Heart left ventricle (tissue), 16 donors: ENCODE results near the gene IQCH. TPM values are rescaled to one million over a fixed set of nuclear protein-coding genes. Genes with fewer than 3 reads are reported as not detected.
A peak's percentile ranks its signal among the peaks of the same experiment; 100 is the strongest.

Experiments
- ATAC-seq, 4 donors: fragments of 200-7000 bp; cut with Tn5 transposase; one replicate each; pipeline ENCODE4 v1.9.1; 2020 to 2022; ENCODE audit warnings: moderate library complexity in 4 of 4, mild to moderate bottlenecking in 3 of 4, moderate number of reproducible peaks in 1 of 4
- DNase-seq, 5 donors: peaks; one replicate each; pipeline ENCODE4 v3.0.0-alpha.2; 2020
- H3K27ac ChIP-seq, 12 donors: fragments of 200-600 bp; sonication (generic) in 4 of 12; one replicate each; pipeline versions ENCODE4 v1.5.0 to v1.8.0; 2016 to 2022; ENCODE audit warnings: mild to moderate bottlenecking in 2 of 12
- H3K27me3 ChIP-seq, 9 donors: fragments of 200-600 bp; sonication (generic) in 2 of 9; one replicate each; pipeline versions ENCODE4 v1.5.1 to v1.8.0; 2016 to 2022; ENCODE audit warnings: mild to moderate bottlenecking in 3 of 9
- H3K36me3 ChIP-seq, 9 donors: fragments of 200-600 bp; sonication (generic) in 2 of 9; one replicate each; pipeline versions ENCODE4 v1.5.0 to v1.8.0; 2018 to 2022; ENCODE audit warnings: mild to moderate bottlenecking in 2 of 9
- H3K4me1 ChIP-seq, 12 donors: fragments of 200-600 bp; sonication (generic) in 4 of 12; one replicate each; pipeline versions ENCODE4 v1.5.0 to v1.8.0; 2016 to 2022; ENCODE audit warnings: mild to moderate bottlenecking in 3 of 12
- H3K4me3 ChIP-seq, 12 donors: fragments of 200-600 bp; sonication (generic) in 4 of 12; one replicate each; pipeline versions ENCODE4 v1.5.0 to v1.8.0; 2017 to 2022; ENCODE audit warnings: mild to moderate bottlenecking in 9 of 12, moderate library complexity in 4 of 12
- H3K9me3 ChIP-seq, 12 donors: fragments of 200-600 bp; sonication (generic) in 4 of 12; one replicate each; pipeline versions ENCODE4 v1.5.0 to v1.8.0; 2016 to 2022; ENCODE audit warnings: mild to moderate bottlenecking in 1 of 12
- POLR2A ChIP-seq, 2 donors: fragments of 450-650 bp; IDR thresholded peaks; one replicate each; pipeline ENCODE4 v1.6.1; 2017; ENCODE audit warnings: antibody characterized with exemption in 2 of 2, mild to moderate bottlenecking in 2 of 2, moderate library complexity in 2 of 2
- WGBS, 4 donors: extraction: QIAGEN DNeasy Blood & Tissue Kit in 2 of 4; methylation state at CpG; one replicate each; pipeline versions ENCODE4 v1.1.5 to v1.1.7; 2013 to 2018; 5-methylcytosine and 5-hydroxymethylcytosine counted together
- intact Hi-C, 10 donors: fragments of 100-400 bp; cut with DNase I; formaldehyde crosslinking; loops; one replicate each; pipeline versions ENCODE4 v1.11.1 to v1.14.2; 2022
- polyA plus RNA-seq, 2 donors: library from polyadenylated mRNA; stranded (reverse); fragments of 200-250 nt; gene quantifications; one replicate each; pipeline ENCODE4 v1.2.3, GENCODE V29; 2013
- total RNA-seq, 9 donors: library from RNA; depleted of rRNA in 2 of 9; stranded (reverse); fragments of >200 nt in 2 of 9; fragmentation: NEBNext Ultra II Directional in 3 of 9; extraction: Animal tissue kit (Norgen Biotek cat#: 25700) in 3 of 9; gene quantifications; one replicate each; pipeline versions ENCODE4 v1.1.0 to v1.2.4, GENCODE V29; 2016 to 2023
- TF ChIP-seq, protein P1 (sequence below), 12 donors: fragments of 200-600 bp; sonication (generic) in 4 of 12; IDR thresholded peaks; one replicate each; pipeline versions ENCODE4 v1.5.0 to v1.8.0; 2018 to 2022; ENCODE audit warnings: antibody characterized with exemption in 12 of 12, mild to moderate bottlenecking in 5 of 12
- donor health status: ischemic (EF 13 %, LVEDD 7.1; RV severe dilation, severe dysfunction).
- donor health status: healthy with polysubstance abuse.
- donor health status: DM: no; HTN: yes; CAD: no.
- donor health status: DM: no; HTN: no; CAD: no.
- donor health status: ischemic (EF 25% LVEDD 6.9; RV normal size, moderate dysfunction).
- donor health status: ischemic (EF 25% LVEDD 5.7; RV mildly dilated, moderate dysfunction).
- donor health status: healthy.
- donor health status: DM: yes; HTN: yes; CAD: no.
- donor health status: ischemic (EF 35%, LVEDD 5.7; RV mildly dilated, moderate dysfunction).
- donor health status: nonischemic (EF 11% LVEDD 7.7; RV severe dilation, severe dysfunction).
- donor health status: DM: yes; HTN: yes; CAD: no.
- donor health status: PGD.
- donor health status: ischemic (EF 29% LVEDD 5.4; RV normal size, mild dysfunction).
- donor health status: nonischemic (EF 23%, LVEDD 6.1; RV moderate dilation, normal function).

Gene IQCH
- total and polyA plus RNA-seq, 11 donors: 0.11 to 3.3 (median 1.4) TPM

DNA sequence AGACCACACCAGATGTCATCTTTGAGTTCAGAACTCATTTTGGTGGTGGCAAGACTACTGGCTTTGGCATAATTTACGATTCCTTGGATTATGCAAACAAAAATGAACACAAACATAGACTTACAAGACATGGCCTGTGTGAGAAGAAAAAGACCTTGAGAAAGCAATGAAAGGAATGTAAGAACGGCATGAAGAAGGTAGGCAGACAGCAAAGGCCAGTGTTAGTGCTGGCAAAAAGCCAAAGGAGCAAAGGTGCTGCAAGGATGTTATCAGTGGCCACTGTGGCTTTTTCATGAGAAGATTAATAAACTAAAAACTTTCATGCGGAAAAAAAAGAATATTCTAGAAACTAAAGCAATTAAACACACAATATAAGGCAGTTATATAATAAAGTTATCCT lies 22.0 kb upstream of the IQCH start:
- no peaks in the 10 kb centered on the region for H3K9me3 ChIP-seq
- DNase-seq (no peak), ATAC-seq (no peak)
- 91 to 96% (median 93%) methylated on average over 3 of the region's 3 CpGs for WGBS, 4 donors
- no peaks in the 10 kb centered on the region for H3K27me3 ChIP-seq
- no peak overlapping the region for H3K27ac ChIP-seq
- intact Hi-C loops: no loop called here
- no peak for TF ChIP-seq POLR2A (IDR thresholded peaks at IDR 0.05)
- TF ChIP-seq, protein P1, sequence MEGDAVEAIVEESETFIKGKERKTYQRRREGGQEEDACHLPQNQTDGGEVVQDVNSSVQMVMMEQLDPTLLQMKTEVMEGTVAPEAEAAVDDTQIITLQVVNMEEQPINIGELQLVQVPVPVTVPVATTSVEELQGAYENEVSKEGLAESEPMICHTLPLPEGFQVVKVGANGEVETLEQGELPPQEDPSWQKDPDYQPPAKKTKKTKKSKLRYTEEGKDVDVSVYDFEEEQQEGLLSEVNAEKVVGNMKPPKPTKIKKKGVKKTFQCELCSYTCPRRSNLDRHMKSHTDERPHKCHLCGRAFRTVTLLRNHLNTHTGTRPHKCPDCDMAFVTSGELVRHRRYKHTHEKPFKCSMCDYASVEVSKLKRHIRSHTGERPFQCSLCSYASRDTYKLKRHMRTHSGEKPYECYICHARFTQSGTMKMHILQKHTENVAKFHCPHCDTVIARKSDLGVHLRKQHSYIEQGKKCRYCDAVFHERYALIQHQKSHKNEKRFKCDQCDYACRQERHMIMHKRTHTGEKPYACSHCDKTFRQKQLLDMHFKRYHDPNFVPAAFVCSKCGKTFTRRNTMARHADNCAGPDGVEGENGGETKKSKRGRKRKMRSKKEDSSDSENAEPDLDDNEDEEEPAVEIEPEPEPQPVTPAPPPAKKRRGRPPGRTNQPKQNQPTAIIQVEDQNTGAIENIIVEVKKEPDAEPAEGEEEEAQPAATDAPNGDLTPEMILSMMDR (IDR thresholded peaks at IDR 0.05): no peak
- H3K4me3 ChIP-seq: no peak overlapping the region
- no peaks in the 10 kb centered on the region for H3K4me1 ChIP-seq
- peaks cover 0 to 80% (median 58%) of the 10 kb centered on the region in 9 donors for H3K36me3 ChIP-seq

DNA sequence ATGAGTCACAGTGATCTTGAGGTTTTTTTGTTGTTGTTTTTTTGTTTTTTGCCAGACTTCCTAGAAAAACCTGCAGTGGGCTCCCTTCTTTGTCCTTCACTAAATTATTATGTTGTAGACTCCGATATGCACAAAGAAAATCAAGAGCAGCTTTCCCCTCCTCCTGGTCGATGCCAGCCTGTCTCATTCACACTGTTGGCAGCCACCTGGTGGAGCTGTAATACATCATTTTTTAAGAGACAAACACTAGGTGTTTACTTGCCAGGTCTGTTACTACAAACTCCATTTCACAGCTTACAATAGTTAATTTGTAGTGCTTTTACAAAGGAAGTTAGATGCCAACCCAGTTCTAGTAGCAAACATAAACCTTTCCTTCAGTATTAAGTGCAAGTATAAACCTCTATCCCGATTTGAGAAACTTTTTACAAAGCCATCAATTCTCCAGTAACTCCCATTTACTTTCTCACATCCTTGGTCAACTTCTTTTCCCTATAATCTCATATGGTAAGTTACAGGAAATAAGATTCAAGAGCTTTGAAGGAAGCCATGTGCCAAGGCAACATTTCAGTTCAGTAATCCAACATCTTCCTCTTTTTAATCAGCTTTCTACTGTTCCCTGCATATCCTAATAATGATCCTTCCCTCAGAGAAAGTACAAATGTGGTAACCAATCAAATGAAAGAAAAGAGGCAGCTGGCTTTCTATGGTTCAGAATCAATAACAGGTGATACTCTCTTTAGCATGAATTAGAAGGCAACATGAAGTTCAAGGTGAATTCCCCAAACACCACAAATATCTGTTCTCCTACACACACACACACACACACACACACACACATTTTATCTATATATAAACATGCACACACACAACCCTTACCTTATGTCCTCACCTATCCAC lies 14.1 kb upstream of the IQCH start:
- Histone ChIP-seq H3K36me3 (peaks cover 0 to 8% (median under 1%) of the 10 kb centered on the region in 9 donors), H3K4me3 (no peak overlapping the region), H3K4me1 (peaks cover 0 to 44% (median 7%) of the 10 kb centered on the region in 12 donors), H3K27ac (peak overlapping the region in 1 of 12 donors; percentile 34), H3K27me3 (no peaks in the 10 kb centered on the region), H3K9me3 (no peaks in the 10 kb centered on the region)
- WGBS, 4 donors: 63 to 66% (median 65%) methylated on average over 3 of the region's 3 CpGs
- TF ChIP-seq, protein P1 (IDR thresholded peaks at IDR 0.05): peak in 6 of 12 donors; percentile 7 to 37 (median 26)
- no peak for TF ChIP-seq POLR2A (IDR thresholded peaks at IDR 0.05)
- no peak for DNase-seq
- peak in 2 of 4 donors; percentile 30 to 39 for ATAC-seq
- intact Hi-C loops: no loop called here

DNA sequence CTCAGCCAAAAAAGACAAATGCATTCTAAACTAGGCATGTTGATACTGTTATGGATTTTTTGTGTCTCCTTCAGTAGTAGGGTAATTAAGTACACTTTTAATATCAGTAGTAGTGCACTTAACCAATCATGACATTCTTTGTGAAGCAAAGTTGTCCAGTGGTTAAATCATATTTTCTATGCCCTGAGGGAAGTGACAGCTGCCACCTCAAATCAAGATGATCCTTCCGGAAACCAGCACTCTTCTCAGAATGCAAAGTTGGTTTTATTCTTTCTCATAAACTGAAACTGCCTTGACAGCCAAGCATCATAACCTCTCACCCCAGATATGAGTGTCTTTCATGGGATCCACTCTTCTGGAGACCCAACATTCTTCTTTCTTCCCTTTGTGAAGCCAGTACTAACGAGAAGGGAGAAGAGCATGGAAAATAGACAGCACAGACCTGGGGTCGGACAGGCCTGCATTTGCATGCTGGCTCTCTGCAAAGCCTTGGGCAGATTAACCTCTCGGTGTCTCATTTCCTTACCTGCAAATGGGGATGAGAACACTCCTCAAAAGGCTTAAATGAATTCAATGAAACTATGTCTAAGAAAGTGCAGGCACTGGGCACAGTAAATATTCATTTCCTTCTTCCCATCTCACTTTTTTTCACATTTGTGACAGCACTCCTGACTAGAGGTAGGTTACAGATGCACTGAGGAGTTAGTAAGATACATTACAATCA lies 13.3 kb upstream of the IQCH start:
- intact Hi-C loops: no loop called here
- WGBS, 4 donors: 82 to 90% (median 88%) methylated on average over 4 of the region's 4 CpGs
- Histone ChIP-seq H3K4me3 (no peak overlapping the region), H3K9me3 (no peaks in the 10 kb centered on the region), H3K27me3 (no peaks in the 10 kb centered on the region), H3K36me3 (peaks cover 0 to 6% (median 0%) of the 10 kb centered on the region in 9 donors), H3K4me1 (peaks cover 0 to 44% (median 7%) of the 10 kb centered on the region in 12 donors), H3K27ac (peak overlapping the region in 1 of 12 donors; percentile 51)
- DNase-seq: no peak
- TF ChIP-seq POLR2A (IDR thresholded peaks at IDR 0.05): no peak
- TF ChIP-seq, protein P1 (IDR thresholded peaks at IDR 0.05): no peak
- no peak for ATAC-seq

DNA sequence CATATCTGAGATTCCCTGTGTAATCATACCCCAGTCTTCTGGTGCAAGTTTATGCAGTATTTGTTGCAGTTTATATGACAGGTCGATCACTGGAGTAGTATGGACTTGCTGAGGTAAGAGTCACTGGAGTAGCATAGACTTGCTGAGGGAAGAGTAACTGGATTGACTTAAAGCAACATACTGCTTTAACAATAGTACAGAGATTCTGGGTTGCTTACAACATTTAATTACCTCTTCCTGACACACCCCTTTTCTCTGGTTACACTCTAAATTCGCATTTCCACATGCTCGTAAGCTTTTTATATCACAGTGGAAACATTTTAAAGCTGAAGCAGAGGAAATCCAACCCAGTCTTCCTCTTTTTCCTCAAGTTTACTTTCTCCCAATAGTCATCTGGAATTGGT lies 11.9 kb upstream of the IQCH start:
- no peaks in the 10 kb centered on the region for H3K27me3 ChIP-seq
- peaks cover 0 to 44% (median 7%) of the 10 kb centered on the region in 12 donors for H3K4me1 ChIP-seq
- peaks cover 0 to 11% (median 0%) of the 10 kb centered on the region in 9 donors for H3K36me3 ChIP-seq
- DNase-seq: no peak
- H3K9me3 ChIP-seq: peaks cover 0 to 7% (median 0%) of the 10 kb centered on the region in 12 donors
- ATAC-seq: peak in 2 of 4 donors; percentile 43 to 45
- TF ChIP-seq POLR2A (IDR thresholded peaks at IDR 0.05): no peak
- TF ChIP-seq, protein P1 (IDR thresholded peaks at IDR 0.05): no peak
- no peak overlapping the region for H3K27ac ChIP-seq
- H3K4me3 ChIP-seq: no peak overlapping the region
- intact Hi-C loops: no loop called here
- WGBS, 4 donors: 48 to 62% (median 55%) methylated on average over 3 of the region's 3 CpGs
